HepG2 (cell line): Measurements from ENCODE around the gene OTOP3. TPM values are rescaled to one million over a fixed set of nuclear protein-coding genes. Genes with fewer than 3 reads are reported as not detected.

Experiments used
- BATF2 ChIP-seq: sonication (generic); formaldehyde crosslinking; IDR thresholded peaks from 2 replicates; pipeline ENCODE4 v1.8.0; 2022; ENCODE audit warnings: mild to moderate bottlenecking, missing genetic modification reagents, moderate library complexity
- CBX5 ChIP-seq: sonication (generic); formaldehyde crosslinking; IDR thresholded peaks from 2 replicates; pipeline ENCODE4 v1.4.0; 2020; ENCODE audit warnings: missing genetic modification reagents, borderline replicate concordance
- CTCF ChIP-seq: sonication (generic); formaldehyde crosslinking; IDR thresholded peaks from 2 replicates; pipeline ENCODE4 v1.5.0; 2020; ENCODE audit warnings: mild to moderate bottlenecking, missing genetic modification reagents, moderate library complexity
- ELF4 ChIP-seq: sonication (generic); formaldehyde crosslinking; IDR thresholded peaks from 2 replicates; pipeline ENCODE4 v1.5.0; 2020; ENCODE audit warnings: missing genetic modification reagents, mild to moderate bottlenecking, moderate library complexity, borderline replicate concordance
- FOXA3 ChIP-seq: IDR thresholded peaks from 2 replicates; pipeline ENCODE4 v1.6.1; 2016; ENCODE audit warnings: missing genetic modification reagents, missing compliant biosample characterization
- KAT7 ChIP-seq: IDR thresholded peaks from 2 replicates; pipeline ENCODE4 v1.6.1; 2018; ENCODE audit warnings: borderline replicate concordance, missing compliant biosample characterization
- KDM5A ChIP-seq: fragments of 200-600 bp; sonication (generic); IDR thresholded peaks from 2 replicates; pipeline ENCODE4 v1.7.0; 2018; ENCODE audit warnings: antibody characterized with exemption, mild to moderate bottlenecking, low read length, borderline replicate concordance
- KLF16 ChIP-seq, 2 experiments: sonication (generic) in 1 of 2; formaldehyde crosslinking in 1 of 2; IDR thresholded peaks; 2 replicates each; pipeline versions ENCODE4 v1.6.1 to v1.8.0; 2016 to 2023; ENCODE audit warnings: missing genetic modification reagents in 2 of 2, missing compliant biosample characterization in 1 of 2
- MTF1 ChIP-seq: sonication (generic); formaldehyde crosslinking; IDR thresholded peaks from 2 replicates; pipeline ENCODE4 v1.5.0; 2020; ENCODE audit warnings: missing genetic modification reagents
- NR2F1 ChIP-seq, 2 experiments: fragments of 450-650 bp in 1 of 2; formaldehyde crosslinking in 1 of 2; IDR thresholded peaks; 2 replicates each; pipeline versions ENCODE4 v1.5.0 to v1.6.1; 2016 to 2020; ENCODE audit warnings: mild to moderate bottlenecking in 1 of 2, missing compliant biosample characterization in 1 of 2, missing genetic modification reagents in 1 of 2, moderate library complexity in 1 of 2
- PCBP1 ChIP-seq: fragments of 200-400 bp; formaldehyde crosslinking; IDR thresholded peaks from 2 replicates; pipeline ENCODE4 v1.6.1; 2017; ENCODE audit warnings: mild to moderate bottlenecking, low read depth, low read length, borderline replicate concordance
- RAD21 ChIP-seq: fragments of 450-650 bp; formaldehyde crosslinking; IDR thresholded peaks from 2 replicates; pipeline ENCODE4 v1.5.0; 2020; ENCODE audit warnings: mild to moderate bottlenecking
- REPIN1 ChIP-seq: sonication (generic); formaldehyde crosslinking; IDR thresholded peaks from 2 replicates; pipeline ENCODE4 v1.8.0; 2022; ENCODE audit warnings: missing genetic modification reagents, low read depth, mild to moderate bottlenecking, borderline replicate concordance
- RXRA ChIP-seq: sonication (generic); formaldehyde crosslinking; IDR thresholded peaks from 2 replicates; pipeline ENCODE4 v1.5.1; 2020; ENCODE audit warnings: missing genetic modification reagents
- SYNCRIP ChIP-seq: fragments of 200-400 bp; formaldehyde crosslinking; IDR thresholded peaks from 2 replicates; pipeline ENCODE4 v1.6.1; 2018; ENCODE audit warnings: mild to moderate bottlenecking, low read depth, low read length; ENCODE audit not compliant: insufficient read depth
- TSC22D2 ChIP-seq: sonication (generic); formaldehyde crosslinking; IDR thresholded peaks from 2 replicates; pipeline ENCODE4 v1.5.1; 2020; ENCODE audit warnings: missing genetic modification reagents, mild to moderate bottlenecking, borderline replicate concordance
- ZFP36L1 ChIP-seq: sonication (generic); formaldehyde crosslinking; IDR thresholded peaks from 2 replicates; pipeline ENCODE4 v1.8.0; 2022; ENCODE audit warnings: mild to moderate bottlenecking, missing genetic modification reagents, moderate library complexity
- ZNF761 ChIP-seq: sonication (generic); formaldehyde crosslinking; conservative IDR thresholded peaks from 2 replicates; pipeline ENCODE4 v1.4.0; 2020; ENCODE audit warnings: mild to moderate bottlenecking, missing genetic modification reagents
- ZSCAN12 ChIP-seq: sonication (generic); formaldehyde crosslinking; IDR thresholded peaks from 2 replicates; pipeline ENCODE4 v1.9.0; 2021; ENCODE audit warnings: mild to moderate bottlenecking, missing genetic modification reagents
- polyA plus RNA-seq, 8 experiments: library from polyadenylated mRNA; depleted of rRNA in 3 of 8; stranded (reverse) in 7 of 8; unstranded in 1 of 8; fragments of >200 nt; fragmentation: Illumina TruSeq in 4 of 8; extraction: Trizol in 4 of 8; gene quantifications; 2 replicates each; pipeline versions ENCODE4 v1.2.1 to v1.2.3, GENCODE V29; 2011 to 2016; ENCODE audit warnings: low read depth in 4 of 8, missing spikeins in 1 of 8, mixed read lengths in 1 of 8; ENCODE audit not compliant: insufficient read depth in 1 of 8
- total RNA-seq, 5 experiments: library from RNA; depleted of rRNA; stranded (reverse); fragments of >200 nt; fragmentation: Illumina TruSeq; extraction: Trizol; gene quantifications; 2 replicates each; pipeline ENCODE4 v1.2.3, GENCODE V29; 2016; ENCODE audit warnings: low read depth in 1 of 5
- TF ChIP-seq, protein P1 (sequence below): sonication (generic); formaldehyde crosslinking; IDR thresholded peaks from 2 replicates; pipeline ENCODE4 v1.8.1; 2023; ENCODE audit warnings: mild to moderate bottlenecking, missing genetic modification reagents
- TF ChIP-seq, protein P2 (sequence below): IDR thresholded peaks from 2 replicates; pipeline ENCODE4 v1.6.1; 2016
- TF ChIP-seq, protein P3 (sequence below): sonication (generic); formaldehyde crosslinking; IDR thresholded peaks from 2 replicates; pipeline ENCODE4 v1.4.0; 2020; ENCODE audit warnings: low read depth, missing genetic modification reagents

Gene OTOP3
- total and polyA plus RNA-seq, 2 of the 13 experiments (the other 11 are each of a cell fraction or from before 2014, with no cell fraction given): not detected

GRCh38 chr17:74987418-74987908, 51.8 kb downstream of the OTOP3 start, which contains the start of gene CDR2L (continued):
- TF ChIP-seq BATF2 (CRISPR knock-in tag): no peak
- no peak for TF ChIP-seq ELF4
- no peak for TF ChIP-seq REPIN1 (CRISPR knock-in tag)
- TF ChIP-seq, protein P1, sequence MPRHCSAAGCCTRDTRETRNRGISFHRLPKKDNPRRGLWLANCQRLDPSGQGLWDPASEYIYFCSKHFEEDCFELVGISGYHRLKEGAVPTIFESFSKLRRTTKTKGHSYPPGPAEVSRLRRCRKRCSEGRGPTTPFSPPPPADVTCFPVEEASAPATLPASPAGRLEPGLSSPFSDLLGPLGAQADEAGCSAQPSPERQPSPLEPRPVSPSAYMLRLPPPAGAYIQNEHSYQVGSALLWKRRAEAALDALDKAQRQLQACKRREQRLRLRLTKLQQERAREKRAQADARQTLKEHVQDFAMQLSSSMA (CRISPR knock-in tag): no peak
- no peak for TF ChIP-seq KDM5A
- TF ChIP-seq CBX5 (CRISPR knock-in tag): no peak
- no peak for TF ChIP-seq NR2F1 (CRISPR knock-in tag; IDR thresholded peaks at IDR 0.05)
- no peak for TF ChIP-seq PCBP1
- peak; percentile 80; the same call in 1 of the 2 replicates for TF ChIP-seq ZFP36L1 (CRISPR knock-in tag)
- TF ChIP-seq, protein P2, sequence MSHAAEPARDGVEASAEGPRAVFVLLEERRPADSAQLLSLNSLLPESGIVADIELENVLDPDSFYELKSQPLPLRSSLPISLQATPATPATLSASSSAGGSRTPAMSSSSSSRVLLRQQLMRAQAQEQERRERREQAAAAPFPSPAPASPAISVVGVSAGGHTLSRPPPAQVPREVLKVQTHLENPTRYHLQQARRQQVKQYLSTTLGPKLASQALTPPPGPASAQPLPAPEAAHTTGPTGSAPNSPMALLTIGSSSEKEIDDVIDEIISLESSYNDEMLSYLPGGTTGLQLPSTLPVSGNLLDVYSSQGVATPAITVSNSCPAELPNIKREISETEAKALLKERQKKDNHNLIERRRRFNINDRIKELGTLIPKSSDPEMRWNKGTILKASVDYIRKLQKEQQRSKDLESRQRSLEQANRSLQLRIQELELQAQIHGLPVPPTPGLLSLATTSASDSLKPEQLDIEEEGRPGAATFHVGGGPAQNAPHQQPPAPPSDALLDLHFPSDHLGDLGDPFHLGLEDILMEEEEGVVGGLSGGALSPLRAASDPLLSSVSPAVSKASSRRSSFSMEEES (CRISPR knock-in tag): no peak
- TF ChIP-seq TSC22D2 (CRISPR knock-in tag): no peak
- TF ChIP-seq RAD21 (CRISPR knock-in tag): peak; percentile 43
- peak; percentile 6; the same call in 1 of the 2 replicates for TF ChIP-seq RXRA
- TF ChIP-seq FOXA3 (CRISPR knock-in tag): no peak
- 0 out of 2 replicates have a peak, but pooled peaks have one; percentile 14 for TF ChIP-seq ZNF761 (CRISPR knock-in tag)
- TF ChIP-seq KLF16 (CRISPR knock-in tag; IDR thresholded peaks at IDR 0.05): 0 out of 4 replicates have a peak, but pooled peaks of 1 of the 2 experiments have one; percentile 9
- TF ChIP-seq SYNCRIP: no peak
- peak; percentile 37; the same call in 1 of the 2 replicates for TF ChIP-seq CTCF (CRISPR knock-in tag)
- TF ChIP-seq, protein P3, sequence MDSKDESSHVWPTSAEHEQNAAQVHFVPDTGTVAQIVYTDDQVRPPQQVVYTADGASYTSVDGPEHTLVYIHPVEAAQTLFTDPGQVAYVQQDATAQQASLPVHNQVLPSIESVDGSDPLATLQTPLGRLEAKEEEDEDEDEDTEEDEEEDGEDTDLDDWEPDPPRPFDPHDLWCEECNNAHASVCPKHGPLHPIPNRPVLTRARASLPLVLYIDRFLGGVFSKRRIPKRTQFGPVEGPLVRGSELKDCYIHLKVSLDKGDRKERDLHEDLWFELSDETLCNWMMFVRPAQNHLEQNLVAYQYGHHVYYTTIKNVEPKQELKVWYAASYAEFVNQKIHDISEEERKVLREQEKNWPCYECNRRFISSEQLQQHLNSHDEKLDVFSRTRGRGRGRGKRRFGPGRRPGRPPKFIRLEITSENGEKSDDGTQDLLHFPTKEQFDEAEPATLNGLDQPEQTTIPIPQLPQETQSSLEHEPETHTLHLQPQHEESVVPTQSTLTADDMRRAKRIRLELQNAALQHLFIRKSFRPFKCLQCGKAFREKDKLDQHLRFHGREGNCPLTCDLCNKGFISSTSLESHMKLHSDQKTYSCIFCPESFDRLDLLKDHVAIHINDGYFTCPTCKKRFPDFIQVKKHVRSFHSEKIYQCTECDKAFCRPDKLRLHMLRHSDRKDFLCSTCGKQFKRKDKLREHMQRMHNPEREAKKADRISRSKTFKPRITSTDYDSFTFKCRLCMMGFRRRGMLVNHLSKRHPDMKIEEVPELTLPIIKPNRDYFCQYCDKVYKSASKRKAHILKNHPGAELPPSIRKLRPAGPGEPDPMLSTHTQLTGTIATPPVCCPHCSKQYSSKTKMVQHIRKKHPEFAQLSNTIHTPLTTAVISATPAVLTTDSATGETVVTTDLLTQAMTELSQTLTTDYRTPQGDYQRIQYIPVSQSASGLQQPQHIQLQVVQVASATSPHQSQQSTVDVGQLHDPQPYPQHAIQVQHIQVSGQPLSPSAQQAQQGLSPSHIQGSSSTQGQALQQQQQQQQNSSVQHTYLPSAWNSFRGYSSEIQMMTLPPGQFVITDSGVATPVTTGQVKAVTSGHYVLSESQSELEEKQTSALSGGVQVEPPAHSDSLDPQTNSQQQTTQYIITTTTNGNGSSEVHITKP (CRISPR knock-in tag): no peak
- TF ChIP-seq ZSCAN12: 0 out of 2 replicates have a peak, but pooled peaks have one; percentile 22
- TF ChIP-seq KAT7 (CRISPR knock-in tag): no peak
- TF ChIP-seq MTF1: no peak
